Gastroesophageal sphincter (tissue), 3 donors: Measurements from ENCODE around the gene SLC9A7.

ENCODE experiments used
- CTCF ChIP-seq, 4 experiments: fragments of 200-600 bp in 2 of 4; fragments of 450-650 bp in 2 of 4; sonication (generic) in 1 of 4; IDR thresholded peaks; one replicate each; pipeline ENCODE4 v1.5.1; 2017 to 2019; ENCODE audit warnings: antibody characterized with exemption in 4 of 4, mild to moderate bottlenecking in 2 of 4, moderate library complexity in 2 of 4
- EP300 ChIP-seq: sonication (generic); formaldehyde crosslinking; IDR thresholded peaks from one replicate; pipeline ENCODE4 v1.6.1; 2017; ENCODE audit warnings: antibody characterized with exemption, mild to moderate bottlenecking
- POLR2A ChIP-seq, 2 donors: fragments of 450-650 bp; IDR thresholded peaks; one replicate each; pipeline ENCODE4 v1.6.1; 2017; ENCODE audit warnings: antibody characterized with exemption in 2 of 2, mild to moderate bottlenecking in 2 of 2, moderate library complexity in 1 of 2
- POLR2AphosphoS5 ChIP-seq: sonication (generic); formaldehyde crosslinking; IDR thresholded peaks from one replicate; pipeline ENCODE4 v1.6.1; 2017; ENCODE audit warnings: antibody characterized with exemption

GRCh38 chrX:46628460-46629371 lies 130.2 kb downstream of the SLC9A7 start:
- TF ChIP-seq POLR2AphosphoS5 (peak; percentile 5), CTCF (IDR thresholded peaks at IDR 0.05) (no peak), EP300 (no peak), POLR2A (IDR thresholded peaks at IDR 0.05) (no peak)
